Fibroblast of pulmonary artery (primary cell): ENCODE data around the gene SLC9A8.
A peak's percentile ranks its signal among the peaks of the same experiment; 100 is the strongest.
"Not testable (repeated sequence)": the region's sequence is repeated elsewhere in the genome, so short reads cannot be mapped to it uniquely, and the experiment has no call there.

Experiments
- DNase-seq: peaks from one replicate; pipeline ENCODE4 v3.0.0-alpha.2; 2010; ENCODE audit warnings: low read depth
- H3K4me3 ChIP-seq: replicated peaks from 2 replicates; pipeline ENCODE4 v1.5.1; 2011; ENCODE audit warnings: low read depth, mild to moderate bottlenecking, control low read depth, low read length, moderate library complexity
- TF ChIP-seq, protein P1 (sequence below): IDR thresholded peaks from 2 replicates; pipeline ENCODE4 v1.5.1; 2011; ENCODE audit warnings: mild to moderate bottlenecking, control low read depth, low read length, inconsistent platforms; ENCODE audit errors: missing control alignments

Gene SLC9A8

DNA sequence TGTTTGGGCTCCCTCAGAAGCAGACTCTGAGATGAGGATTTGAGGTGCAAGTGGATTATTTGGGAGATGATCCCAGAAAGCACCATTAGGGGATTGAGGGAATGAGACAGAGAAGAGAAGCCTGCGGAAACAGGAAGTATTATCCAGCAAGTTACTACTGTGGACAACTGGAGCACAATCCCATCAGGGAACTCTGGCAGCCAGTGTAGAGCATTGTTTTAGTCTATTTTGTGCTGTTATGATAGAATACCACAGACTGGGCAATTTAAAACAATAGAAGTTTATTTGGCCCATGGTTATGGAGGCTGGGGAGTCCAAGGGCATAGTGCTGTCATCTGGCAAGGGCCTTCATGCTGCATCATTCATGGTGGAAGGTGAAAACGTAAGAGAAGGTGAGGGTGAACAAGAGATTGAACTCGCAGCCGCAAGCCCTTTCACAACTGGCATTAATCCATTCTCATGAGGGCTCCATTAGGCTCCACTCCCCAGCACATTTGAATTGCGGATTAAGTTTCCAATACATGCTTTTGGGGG, 43.5 kb upstream of the SLC9A8 start:
- DNase-seq = peak; percentile 47
- H3K4me3 ChIP-seq = no peak overlapping the region
- TF ChIP-seq, protein P1, sequence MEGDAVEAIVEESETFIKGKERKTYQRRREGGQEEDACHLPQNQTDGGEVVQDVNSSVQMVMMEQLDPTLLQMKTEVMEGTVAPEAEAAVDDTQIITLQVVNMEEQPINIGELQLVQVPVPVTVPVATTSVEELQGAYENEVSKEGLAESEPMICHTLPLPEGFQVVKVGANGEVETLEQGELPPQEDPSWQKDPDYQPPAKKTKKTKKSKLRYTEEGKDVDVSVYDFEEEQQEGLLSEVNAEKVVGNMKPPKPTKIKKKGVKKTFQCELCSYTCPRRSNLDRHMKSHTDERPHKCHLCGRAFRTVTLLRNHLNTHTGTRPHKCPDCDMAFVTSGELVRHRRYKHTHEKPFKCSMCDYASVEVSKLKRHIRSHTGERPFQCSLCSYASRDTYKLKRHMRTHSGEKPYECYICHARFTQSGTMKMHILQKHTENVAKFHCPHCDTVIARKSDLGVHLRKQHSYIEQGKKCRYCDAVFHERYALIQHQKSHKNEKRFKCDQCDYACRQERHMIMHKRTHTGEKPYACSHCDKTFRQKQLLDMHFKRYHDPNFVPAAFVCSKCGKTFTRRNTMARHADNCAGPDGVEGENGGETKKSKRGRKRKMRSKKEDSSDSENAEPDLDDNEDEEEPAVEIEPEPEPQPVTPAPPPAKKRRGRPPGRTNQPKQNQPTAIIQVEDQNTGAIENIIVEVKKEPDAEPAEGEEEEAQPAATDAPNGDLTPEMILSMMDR = no peak

DNA sequence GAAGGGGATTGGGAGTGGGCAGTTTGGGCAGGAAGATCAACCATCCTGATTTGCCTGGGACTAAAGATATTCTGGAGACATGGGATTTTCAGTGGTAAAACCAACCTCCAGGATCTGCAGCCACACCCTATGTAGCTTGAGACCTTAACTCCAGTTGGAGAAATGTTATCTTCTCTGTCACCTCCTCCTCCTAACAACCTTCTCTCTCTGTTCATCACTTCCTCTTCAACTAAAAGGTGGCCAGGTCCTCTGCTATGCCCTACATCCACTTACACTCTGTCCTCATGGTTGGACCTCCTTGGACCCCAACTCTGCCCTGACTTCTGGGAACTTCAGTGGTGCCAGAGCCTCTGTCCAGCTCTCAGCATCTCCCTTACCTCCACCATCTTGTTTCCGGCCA, 42.0 kb upstream of the SLC9A8 start:
- TF ChIP-seq, protein P1 = no peak
- no peak overlapping the region for H3K4me3 ChIP-seq
- no peak for DNase-seq

DNA sequence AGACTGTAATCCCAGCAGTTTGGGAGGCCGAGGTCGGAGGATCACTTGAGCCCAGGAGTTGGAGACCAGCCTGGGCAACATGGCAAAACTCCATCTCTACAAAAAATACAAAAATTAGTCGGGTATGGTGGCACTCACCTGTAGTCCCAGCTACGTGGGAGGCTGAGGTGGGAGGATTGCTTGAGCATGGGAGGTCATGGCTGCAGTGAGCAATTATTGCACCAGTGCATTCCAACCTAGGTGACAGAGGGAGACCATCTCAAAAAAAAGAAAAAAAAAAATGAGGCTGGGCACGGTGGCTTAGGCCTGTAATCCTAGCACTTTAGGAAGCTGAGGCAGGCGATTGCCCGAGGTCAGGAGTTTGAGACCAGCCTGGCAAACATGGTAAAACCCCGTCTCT, 38.4 kb upstream of the SLC9A8 start:
- not testable (repeated sequence) for DNase-seq, H3K4me3 ChIP-seq

DNA sequence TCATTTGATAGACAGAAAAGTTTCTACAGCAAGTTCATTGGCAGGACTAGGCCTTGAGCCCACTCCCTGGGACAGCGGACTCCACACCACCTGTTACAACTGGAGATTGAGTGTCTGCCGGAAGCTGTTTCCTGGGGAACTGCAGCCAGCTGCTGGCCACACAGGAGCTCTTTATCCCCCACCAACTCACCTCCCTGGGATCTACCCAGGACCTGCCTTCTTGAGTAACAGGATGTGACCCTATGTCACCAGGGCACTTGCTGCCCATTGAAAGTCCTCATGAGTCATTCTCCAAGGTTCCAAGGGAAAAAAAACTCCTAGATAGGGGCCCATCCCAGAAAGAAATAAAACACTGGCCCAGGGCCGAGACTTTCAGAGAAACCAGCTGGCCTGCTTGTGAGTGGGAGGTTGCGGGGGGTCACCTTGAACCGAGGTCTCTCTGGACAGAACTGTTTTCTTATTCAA, 37.4 kb upstream of the SLC9A8 start:
- DNase-seq = peak; percentile 98
- no peak overlapping the region for H3K4me3 ChIP-seq
- TF ChIP-seq, protein P1 = no peak

DNA sequence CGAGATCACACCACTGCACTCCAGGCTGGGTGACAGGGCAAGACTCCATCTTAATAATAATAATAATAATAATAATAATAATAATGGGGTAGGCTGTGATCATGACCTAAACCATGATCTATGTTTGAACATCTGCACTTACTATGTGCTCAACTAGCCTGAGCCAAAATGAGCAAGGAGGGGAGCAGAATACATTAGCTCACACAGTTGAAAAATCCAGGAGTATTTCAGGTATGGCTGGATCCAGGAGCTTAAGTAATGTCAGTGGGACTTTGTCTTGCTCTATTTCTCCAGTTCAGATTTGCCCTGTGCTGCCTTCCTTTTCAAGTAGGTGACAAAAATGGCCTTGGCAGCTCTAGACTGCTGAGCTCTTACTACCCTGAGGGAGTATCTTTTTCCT, 32.7 kb upstream of the SLC9A8 start:
- no peak overlapping the region for H3K4me3 ChIP-seq
- TF ChIP-seq, protein P1 = no peak
- no peak for DNase-seq

DNA sequence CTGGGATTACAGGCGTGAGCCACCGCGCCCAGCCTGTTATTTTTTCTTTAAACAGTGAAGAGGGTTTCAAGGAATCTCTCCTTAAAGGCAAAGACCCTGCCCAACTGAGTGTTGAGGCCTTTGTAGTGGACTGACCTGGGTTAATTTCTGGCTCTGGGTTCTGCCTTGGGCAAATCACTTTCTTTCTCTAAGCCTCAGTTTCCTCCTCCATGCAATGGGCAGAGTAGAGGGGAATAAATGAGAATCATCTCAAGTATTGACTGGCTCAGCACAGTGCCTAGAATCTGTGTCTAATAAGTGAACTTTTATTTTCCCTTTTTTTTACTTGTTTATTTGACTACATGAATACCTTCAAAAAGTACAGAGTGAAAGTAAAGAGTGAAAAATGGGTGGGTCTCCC, 31.0 kb upstream of the SLC9A8 start:
- DNase-seq = no peak
- TF ChIP-seq, protein P1 = no peak
- no peak overlapping the region for H3K4me3 ChIP-seq

DNA sequence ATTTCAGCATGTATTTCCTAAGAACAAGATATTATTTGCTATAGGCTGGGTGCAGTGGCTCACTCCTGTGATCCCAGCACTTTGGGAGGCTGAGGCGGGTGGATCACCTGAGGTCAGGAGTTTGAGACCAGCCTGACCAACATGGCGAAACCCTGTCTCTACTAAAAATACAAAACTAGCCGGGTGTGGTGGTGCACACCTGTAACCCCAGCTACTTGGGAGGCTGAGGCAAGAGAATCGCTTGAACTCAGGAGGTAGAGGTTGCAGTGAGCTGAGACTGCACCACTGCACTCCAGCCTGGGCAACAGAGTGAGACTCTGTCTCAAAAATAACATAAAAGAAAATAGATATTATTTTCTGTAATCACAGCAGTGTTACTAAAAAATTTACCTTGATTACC, 30.2 kb upstream of the SLC9A8 start:
- H3K4me3 ChIP-seq, DNase-seq: not testable (repeated sequence)

DNA sequence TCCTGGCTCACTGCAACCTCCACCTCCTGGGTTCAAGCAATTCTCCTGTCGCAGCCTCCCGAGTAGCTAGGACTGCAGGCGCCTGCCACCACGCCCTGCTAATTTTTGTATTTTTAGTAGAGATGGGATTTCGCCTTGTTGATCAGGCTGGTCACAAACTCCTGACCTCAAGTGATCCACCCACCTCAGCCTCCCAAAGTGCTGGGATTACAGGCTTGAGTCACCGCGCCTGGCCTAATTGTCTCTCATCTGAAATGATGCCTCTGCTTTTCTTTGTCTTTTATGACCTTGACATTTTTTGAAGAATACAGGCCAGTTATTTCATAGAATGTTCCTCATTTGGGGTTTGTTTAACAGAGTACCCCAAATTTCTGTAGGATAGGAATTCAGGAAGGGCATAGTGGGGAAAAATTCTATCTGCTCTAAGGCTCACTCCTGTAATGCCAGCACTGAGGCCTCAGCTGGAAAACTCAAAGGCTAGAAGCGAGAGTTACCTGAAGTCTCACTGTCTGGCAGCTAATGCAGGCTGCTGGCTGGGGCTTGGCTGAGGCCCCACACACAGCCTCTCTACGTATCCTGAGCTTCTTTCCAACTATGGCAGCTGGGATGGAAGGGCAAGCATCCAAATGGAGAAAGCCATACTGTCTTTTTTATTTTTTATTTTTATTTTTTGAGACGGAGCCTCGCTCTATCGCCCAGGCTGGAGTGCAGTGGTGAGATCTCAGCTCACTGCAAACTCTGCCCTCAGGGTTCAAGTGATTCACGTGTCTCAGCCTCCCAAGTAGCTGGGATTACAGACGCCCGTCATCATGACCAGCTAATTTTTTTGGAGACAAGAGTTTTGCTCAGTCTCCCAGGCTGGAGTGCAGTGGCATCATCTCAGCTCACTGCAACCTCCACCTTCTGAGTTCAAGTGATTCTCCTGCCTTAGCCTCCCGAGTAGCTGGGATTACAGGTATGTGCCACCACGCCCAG, 29.3 kb upstream of the SLC9A8 start:
- DNase-seq, H3K4me3 ChIP-seq: not testable (repeated sequence)
